HepG2 (cell line): Measurements from ENCODE around the gene GCDH. TPM values are rescaled to one million over a fixed set of nuclear protein-coding genes. Genes with fewer than 3 reads are reported as not detected.
A peak's percentile ranks its signal among the peaks of the same experiment; 100 is the strongest.

Source experiments
- ARHGAP35 ChIP-seq: sonication (generic); formaldehyde crosslinking; IDR thresholded peaks from 2 replicates; pipeline ENCODE4 v1.9.0; 2022; ENCODE audit warnings: mild to moderate bottlenecking, inconsistent platforms, moderate library complexity, missing genetic modification reagents, borderline replicate concordance
- ARID4A ChIP-seq: sonication (generic); formaldehyde crosslinking; IDR thresholded peaks from 2 replicates; pipeline ENCODE4 v1.5.0; 2020; ENCODE audit warnings: mild to moderate bottlenecking, missing genetic modification reagents, borderline replicate concordance
- BORCS8-MEF2B ChIP-seq: sonication (generic); formaldehyde crosslinking; IDR thresholded peaks from 2 replicates; pipeline ENCODE4 v1.8.0; 2022; ENCODE audit warnings: mild to moderate bottlenecking, missing genetic modification reagents
- CREM ChIP-seq, 2 experiments: sonication (generic) in 1 of 2; formaldehyde crosslinking in 1 of 2; IDR thresholded peaks; 2 replicates each; pipeline versions ENCODE4 v1.4.0 to v1.6.1; 2016 to 2020; ENCODE audit warnings: antibody characterized with exemption in 1 of 2, mild to moderate bottlenecking in 1 of 2, missing genetic modification reagents in 1 of 2
- ELF1 ChIP-seq: sonication (generic); formaldehyde crosslinking; IDR thresholded peaks from 2 replicates; pipeline ENCODE4 v1.4.0; 2020; ENCODE audit warnings: missing genetic modification reagents
- HMGXB4 ChIP-seq, 2 experiments: sonication (generic) in 1 of 2; formaldehyde crosslinking in 1 of 2; IDR thresholded peaks; 2 replicates each; pipeline versions ENCODE4 v1.4.0 to v1.6.1; 2018 to 2020; ENCODE audit warnings: missing genetic modification reagents in 2 of 2, borderline replicate concordance in 1 of 2, low read depth in 1 of 2, mild to moderate bottlenecking in 1 of 2, missing biosample characterization in 1 of 2
- KDM4B ChIP-seq: sonication (generic); formaldehyde crosslinking; IDR thresholded peaks from 2 replicates; pipeline ENCODE4 v1.4.0; 2020; ENCODE audit warnings: missing genetic modification reagents
- PHF8 ChIP-seq: sonication (generic); formaldehyde crosslinking; IDR thresholded peaks from 2 replicates; pipeline ENCODE4 v1.5.0; 2020; ENCODE audit warnings: missing genetic modification reagents
- TSC22D2 ChIP-seq: sonication (generic); formaldehyde crosslinking; IDR thresholded peaks from 2 replicates; pipeline ENCODE4 v1.5.1; 2020; ENCODE audit warnings: missing genetic modification reagents, mild to moderate bottlenecking, borderline replicate concordance
- ZBTB1 ChIP-seq: sonication (generic); formaldehyde crosslinking; IDR thresholded peaks from 2 replicates; pipeline ENCODE4 v1.4.0; 2020; ENCODE audit warnings: missing genetic modification reagents, borderline replicate concordance
- ZNF235 ChIP-seq: sonication (generic); formaldehyde crosslinking; IDR thresholded peaks from 2 replicates; pipeline ENCODE4 v1.8.1; 2023; ENCODE audit warnings: mild to moderate bottlenecking, missing genetic modification reagents, borderline replicate concordance
- ZNF280B ChIP-seq: sonication (generic); formaldehyde crosslinking; IDR thresholded peaks from 2 replicates; pipeline ENCODE4 v1.5.0; 2020; ENCODE audit warnings: missing genetic modification reagents, mild to moderate bottlenecking, borderline replicate concordance
- ZNF382 ChIP-seq: sonication (generic); formaldehyde crosslinking; IDR thresholded peaks from 2 replicates; pipeline ENCODE4 v1.5.0; 2020; ENCODE audit warnings: missing genetic modification reagents, mild to moderate bottlenecking, borderline replicate concordance
- ZNF577 ChIP-seq: sonication (generic); formaldehyde crosslinking; IDR thresholded peaks from 2 replicates; pipeline ENCODE4 v1.4.0; 2020; ENCODE audit warnings: mild to moderate bottlenecking, low read depth, missing genetic modification reagents, borderline replicate concordance
- ZNF639 ChIP-seq: conservative IDR thresholded peaks from 2 replicates; pipeline ENCODE4 v1.6.1; 2018; ENCODE audit warnings: missing genetic modification reagents
- ZNF644 ChIP-seq: IDR thresholded peaks from 2 replicates; pipeline ENCODE4 v1.6.1; 2016; ENCODE audit warnings: low read depth
- ZNF777 ChIP-seq: sonication (generic); formaldehyde crosslinking; IDR thresholded peaks from 2 replicates; pipeline ENCODE4 v1.4.0; 2020; ENCODE audit warnings: missing genetic modification reagents
- ZSCAN9 ChIP-seq: IDR thresholded peaks from 2 replicates; pipeline ENCODE4 v1.6.1; 2016; ENCODE audit warnings: borderline replicate concordance
- polyA plus RNA-seq, 8 experiments: library from polyadenylated mRNA; depleted of rRNA in 3 of 8; stranded (reverse) in 7 of 8; unstranded in 1 of 8; fragments of >200 nt; fragmentation: Illumina TruSeq in 4 of 8; extraction: Trizol in 4 of 8; gene quantifications; 2 replicates each; pipeline versions ENCODE4 v1.2.1 to v1.2.3, GENCODE V29; 2011 to 2016; ENCODE audit warnings: low read depth in 4 of 8, missing spikeins in 1 of 8, mixed read lengths in 1 of 8; ENCODE audit not compliant: insufficient read depth in 1 of 8
- total RNA-seq, 5 experiments: library from RNA; depleted of rRNA; stranded (reverse); fragments of >200 nt; fragmentation: Illumina TruSeq; extraction: Trizol; gene quantifications; 2 replicates each; pipeline ENCODE4 v1.2.3, GENCODE V29; 2016; ENCODE audit warnings: low read depth in 1 of 5

Gene GCDH
- total and polyA plus RNA-seq, 2 of the 13 experiments (the other 11 are each of a cell fraction or from before 2014, with no cell fraction given): 15.1 to 38.0 TPM

- 0 out of 2 replicates have a peak, but pooled peaks have one; percentile 43 for TF ChIP-seq ZNF280B (CRISPR knock-in tag)
- no peak for TF ChIP-seq ZNF235 (CRISPR knock-in tag)
- TF ChIP-seq ZNF382 (CRISPR knock-in tag): no peak
- TF ChIP-seq ARHGAP35 (CRISPR knock-in tag): no peak
- no peak for TF ChIP-seq ZNF777 (CRISPR knock-in tag)
- TF ChIP-seq ZNF639 (CRISPR knock-in tag): no peak
- TF ChIP-seq CREM (IDR thresholded peaks at IDR 0.05): no peak
- TF ChIP-seq CREM (CRISPR knock-in tag; IDR thresholded peaks at IDR 0.05): no peak
- no peak for TF ChIP-seq KDM4B
- TF ChIP-seq BORCS8-MEF2B (CRISPR knock-in tag): no peak
- 0 out of 2 replicates have a peak, but pooled peaks have one; percentile 21 for TF ChIP-seq ZSCAN9 (CRISPR knock-in tag)
- TF ChIP-seq HMGXB4 (CRISPR knock-in tag; IDR thresholded peaks at IDR 0.05; ENCODE audit: borderline replicate concordance in 1 of 2, low read depth in 1 of 2): 0 out of 4 replicates have a peak, but pooled peaks have one; percentile 20 to 36
- TF ChIP-seq ZNF577: no peak
- TF ChIP-seq TSC22D2 (CRISPR knock-in tag): no peak
- TF ChIP-seq ZNF644: no peak
- TF ChIP-seq PHF8 (CRISPR knock-in tag): peak; percentile 56
- TF ChIP-seq ZBTB1 (CRISPR knock-in tag): no peak
- peak; percentile 40; the same call in 1 of the 2 replicates for TF ChIP-seq ARID4A
- no peak; the same call in 1 of the 2 replicates for TF ChIP-seq ELF1 (CRISPR knock-in tag)
Measured at GRCh38 chr19:12881172-12881808, 9.7 kb upstream of the GCDH start, which contains the start of gene DNASE2 (continued).
